WERI-Rb-1 (cell line): ENCODE measurements around the gene ADAMTSL3.

Source experiments
- DNase-seq: peaks from one replicate; pipeline ENCODE4 v3.0.0-alpha.2; 2020
- H3K27ac ChIP-seq: fragments of 250-450 bp; sonication (Bioruptor Pico); 2 replicates; pipeline ENCODE4 v1.5.1; 2020; ENCODE audit warnings: mild to moderate bottlenecking, moderate library complexity
- H3K27me3 ChIP-seq: fragments of 250-450 bp; sonication (Bioruptor Pico); 2 replicates; pipeline ENCODE4 v1.5.1; 2021; ENCODE audit warnings: mild to moderate bottlenecking, low read depth, moderate library complexity; ENCODE audit not compliant: insufficient read depth, severe bottlenecking
- H3K36me3 ChIP-seq: fragments of 250-450 bp; sonication (Bioruptor Pico); 2 replicates; pipeline ENCODE4 v1.5.1; 2020; ENCODE audit warnings: mild to moderate bottlenecking, moderate library complexity
- H3K4me3 ChIP-seq: 2 replicates; pipeline ENCODE4 v1.5.1; 2011; ENCODE audit warnings: low read depth, mild to moderate bottlenecking, control low read depth, low read length
- H3K9me3 ChIP-seq: fragments of 250-450 bp; sonication (Bioruptor Pico); 2 replicates; pipeline ENCODE4 v1.5.1; 2021; ENCODE audit warnings: mild to moderate bottlenecking, moderate library complexity; ENCODE audit not compliant: severe bottlenecking
- CTCF ChIP-seq: IDR thresholded peaks from 2 replicates; pipeline ENCODE4 v1.5.1; 2011; ENCODE audit warnings: low read depth, mild to moderate bottlenecking, control low read depth, inconsistent platforms, low read length

Gene ADAMTSL3

GRCh38 chr15:83984601-83985000 is 330.7 kb downstream of the ADAMTSL3 start:
- Histone ChIP-seq H3K27ac (no peak overlapping the region), H3K9me3 (no peaks in the 10 kb centered on the region), H3K4me3 (no peak overlapping the region), H3K36me3 (no peaks in the 10 kb centered on the region), H3K27me3 (no peaks in the 10 kb centered on the region)
- no peak for TF ChIP-seq CTCF
- no peak for DNase-seq

GRCh38 chr15:83991163-83991562 is 337.2 kb downstream of the ADAMTSL3 start:
- no peaks in the 10 kb centered on the region for H3K9me3 ChIP-seq
- no peaks in the 10 kb centered on the region for H3K36me3 ChIP-seq
- no peak overlapping the region for H3K27ac ChIP-seq
- no peaks in the 10 kb centered on the region for H3K27me3 ChIP-seq
- no peak overlapping the region for H3K4me3 ChIP-seq
- DNase-seq, result no peak
- TF ChIP-seq CTCF, result no peak

- no peak for DNase-seq
- Histone ChIP-seq H3K27ac (no peak overlapping the region), H3K4me3 (no peak overlapping the region), H3K27me3 (no peaks in the 10 kb centered on the region), H3K36me3 (no peaks in the 10 kb centered on the region), H3K9me3 (no peaks in the 10 kb centered on the region)
- TF ChIP-seq CTCF, result no peak
Measured at GRCh38 chr15:83992324-83993031, 338.6 kb downstream of the ADAMTSL3 start.

- Histone ChIP-seq H3K4me3 (no peak overlapping the region), H3K27ac (no peak overlapping the region), H3K9me3 (no peaks in the 10 kb centered on the region), H3K36me3 (no peaks in the 10 kb centered on the region), H3K27me3 (no peaks in the 10 kb centered on the region)
- TF ChIP-seq CTCF, result no peak
- DNase-seq, result no peak
Measured at GRCh38 chr15:83993591-83993990, 339.7 kb downstream of the ADAMTSL3 start.

- DNase-seq, result no peak
- Histone ChIP-seq H3K4me3 (no peak overlapping the region), H3K27me3 (no peaks in the 10 kb centered on the region), H3K36me3 (no peaks in the 10 kb centered on the region), H3K27ac (no peak overlapping the region), H3K9me3 (no peaks in the 10 kb centered on the region)
- TF ChIP-seq CTCF, result no peak
Measured at GRCh38 chr15:83998486-83998885, 344.6 kb downstream of the ADAMTSL3 start.
